Measurements from ENCODE around the gene HPS4.

GRCh38 chr22:26474682-26475081, 8.9 kb downstream of the HPS4 start:
- TF ChIP-seq, protein P1, sequence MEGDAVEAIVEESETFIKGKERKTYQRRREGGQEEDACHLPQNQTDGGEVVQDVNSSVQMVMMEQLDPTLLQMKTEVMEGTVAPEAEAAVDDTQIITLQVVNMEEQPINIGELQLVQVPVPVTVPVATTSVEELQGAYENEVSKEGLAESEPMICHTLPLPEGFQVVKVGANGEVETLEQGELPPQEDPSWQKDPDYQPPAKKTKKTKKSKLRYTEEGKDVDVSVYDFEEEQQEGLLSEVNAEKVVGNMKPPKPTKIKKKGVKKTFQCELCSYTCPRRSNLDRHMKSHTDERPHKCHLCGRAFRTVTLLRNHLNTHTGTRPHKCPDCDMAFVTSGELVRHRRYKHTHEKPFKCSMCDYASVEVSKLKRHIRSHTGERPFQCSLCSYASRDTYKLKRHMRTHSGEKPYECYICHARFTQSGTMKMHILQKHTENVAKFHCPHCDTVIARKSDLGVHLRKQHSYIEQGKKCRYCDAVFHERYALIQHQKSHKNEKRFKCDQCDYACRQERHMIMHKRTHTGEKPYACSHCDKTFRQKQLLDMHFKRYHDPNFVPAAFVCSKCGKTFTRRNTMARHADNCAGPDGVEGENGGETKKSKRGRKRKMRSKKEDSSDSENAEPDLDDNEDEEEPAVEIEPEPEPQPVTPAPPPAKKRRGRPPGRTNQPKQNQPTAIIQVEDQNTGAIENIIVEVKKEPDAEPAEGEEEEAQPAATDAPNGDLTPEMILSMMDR (conservative IDR thresholded peaks at IDR 0.05 in 1 of 2, IDR thresholded peaks at IDR 0.05 in 1 of 2; ENCODE audit: low read depth in 1 of 2, low read length in 2 of 2), result no peak
- TF ChIP-seq EZH2 (IDR thresholded peaks at IDR 0.05; ENCODE audit: low read length, missing control alignments), result no peak
